IMR-90 (cell line): Measurements from ENCODE around the gene GABRA1.

Experiments used
- BHLHE40 ChIP-seq: fragments of 150-350 bp; IDR thresholded peaks from 2 replicates; pipeline ENCODE4 v1.6.1; 2016; ENCODE audit warnings: mild to moderate bottlenecking, low read depth, low read length
- CEBPB ChIP-seq: IDR thresholded peaks from 2 replicates; pipeline ENCODE4 v1.6.1; 2012; ENCODE audit warnings: low read depth, low read length, improper control_type of control experiment
- CTCF ChIP-seq: conservative IDR thresholded peaks from 2 replicates; pipeline ENCODE4 v1.5.1; 2012; ENCODE audit warnings: mild to moderate bottlenecking, low read depth, low read length, improper control_type of control experiment
- FOS ChIP-seq: fragments of 150-350 bp; IDR thresholded peaks from 2 replicates; pipeline ENCODE4 v1.6.1; 2016; ENCODE audit warnings: low read depth, low read length
- MAFK ChIP-seq: IDR thresholded peaks from 2 replicates; pipeline ENCODE4 v1.6.1; 2012; ENCODE audit warnings: low read depth, low read length, improper control_type of control experiment
- MXI1 ChIP-seq: IDR thresholded peaks from 2 replicates; pipeline ENCODE4 v1.6.1; 2012; ENCODE audit warnings: low read depth, mild to moderate bottlenecking, low read length, moderate library complexity, borderline replicate concordance
- POLR2A ChIP-seq: IDR thresholded peaks from 2 replicates; pipeline ENCODE4 v1.6.1; 2012; ENCODE audit warnings: mild to moderate bottlenecking, low read depth, low read length
- RFX5 ChIP-seq: IDR thresholded peaks from 2 replicates; pipeline ENCODE4 v1.8.0; 2012; ENCODE audit warnings: low read depth, mild to moderate bottlenecking, low read length, moderate library complexity
- USF2 ChIP-seq: fragments of 150-350 bp; IDR thresholded peaks from 2 replicates; pipeline ENCODE4 v1.6.1; 2017; ENCODE audit warnings: mild to moderate bottlenecking, antibody characterized with exemption, low read length, low read depth

GRCh38 chr5:161799316-161799715, 48.6 kb upstream of the GABRA1 start:
- TF ChIP-seq POLR2A (no peak), CTCF (no peak), BHLHE40 (no peak), MXI1 (no peak), FOS (no peak), CEBPB (no peak), RFX5 (no peak), MAFK (no peak), USF2 (no peak)
